HepG2 (cell line): ENCODE measurements around the gene GBE1. TPM values are rescaled to one million over a fixed set of nuclear protein-coding genes. Genes with fewer than 3 reads are reported as not detected.

Source experiments
- ATAC-seq: fragments of 200-7000 bp; cut with Tn5 transposase; 3 replicates; pipeline ENCODE4 v1.9.1; 2020; ENCODE audit warnings: mild to moderate bottlenecking, moderate library complexity
- BruUV-seq: library from RNA; stranded (reverse); fragments of 400-500 nt; replicated peaks from 2 replicates; lab custom pipeline; 2021; lab: Mats Ljungman, UMichigan
- CTCF ChIA-PET: fragments of 300-600 bp; formaldehyde crosslinking; extraction: SDS; loops from one replicate; lab custom pipeline; 2021; ENCODE audit warnings: low total read pairs, inconsistent platforms, low intra/inter-chr PET ratio; lab: Yijun Ruan, JAX
- POLR2A ChIA-PET: fragments of 350-600 bp; sonication (Branson Sonifier 250); formaldehyde crosslinking; loops from one replicate; lab custom pipeline; 2020; ENCODE audit warnings: antibody characterized with exemption, inconsistent platforms; lab: Yijun Ruan, JAX
- DNase-seq: peaks from one replicate; pipeline ENCODE4 v3.0.0-alpha.2; 2015; ENCODE audit warnings: low spot score
- FAIRE-seq: peaks from 3 replicates; lab custom pipeline; 2011; peaks lifted over from hg19 to GRCh38; lab: Jason Lieb, UNC
- H2AFZ ChIP-seq: one replicate; pipeline ENCODE4 v1.6.1; 2011; ENCODE audit warnings: low read length, inconsistent platforms
- H3K27ac ChIP-seq: fragments of 300-600 bp; 3 replicates; pipeline ENCODE4 v1.8.0; 2011; ENCODE audit warnings: mixed run types, mild to moderate bottlenecking, mixed read lengths, low read length, inconsistent platforms; ENCODE audit not compliant: insufficient read depth; ENCODE audit errors: extremely low read length
- H3K27me3 ChIP-seq, 2 experiments: fragments of 200-600 bp in 1 of 2; 2 replicates in 1 of 2; 3 replicates in 1 of 2; pipeline versions ENCODE4 v1.6.0 to v1.8.0; 2011; ENCODE audit warnings: low read length in 2 of 2, mild to moderate bottlenecking in 2 of 2, moderate library complexity in 2 of 2, inconsistent platforms in 1 of 2; ENCODE audit not compliant: insufficient read depth in 2 of 2, control insufficient read depth in 1 of 2
- H3K36me3 ChIP-seq, 2 experiments: fragments of 200-600 bp in 1 of 2; replicated peaks in 1 of 2; 2 replicates in 1 of 2; 3 replicates in 1 of 2; pipeline versions ENCODE4 v1.5.1 to v1.8.0; 2011; ENCODE audit warnings: low read length in 2 of 2, inconsistent platforms in 1 of 2; ENCODE audit not compliant: insufficient read depth in 2 of 2, control insufficient read depth in 1 of 2
- H3K4me1 ChIP-seq: 2 replicates; pipeline ENCODE4 v1.5.1; 2012; ENCODE audit warnings: low read length, inconsistent platforms; ENCODE audit not compliant: insufficient read depth
- H3K4me2 ChIP-seq: 2 replicates; pipeline ENCODE4 v1.6.0; 2011; ENCODE audit warnings: low read depth, low read length, inconsistent platforms
- H3K4me3 ChIP-seq, 3 experiments: fragments of 200-600 bp in 1 of 3; sonication (generic), shearing (Covaris generic) in 1 of 3; replicated peaks in 1 of 3; 2 replicates each; pipeline ENCODE4 v1.5.1; 2011 to 2016; ENCODE audit warnings: low read length in 3 of 3, inconsistent platforms in 2 of 3, low read depth in 2 of 3, mild to moderate bottlenecking in 2 of 3, control low read depth in 1 of 3, mixed read lengths in 1 of 3; ENCODE audit not compliant: insufficient read depth in 1 of 3
- H3K79me2 ChIP-seq: one replicate; pipeline ENCODE4 v1.6.1; 2011; ENCODE audit warnings: low read length, inconsistent platforms; ENCODE audit not compliant: insufficient read depth
- H3K9ac ChIP-seq: 2 replicates; pipeline ENCODE4 v1.6.0; 2011; ENCODE audit warnings: mild to moderate bottlenecking, low read depth, low read length, inconsistent platforms; ENCODE audit not compliant: insufficient read depth
- H3K9me3 ChIP-seq: 2 replicates; pipeline ENCODE4 v1.5.1; 2012; ENCODE audit warnings: mild to moderate bottlenecking, low read length
- H4K20me1 ChIP-seq: 2 replicates; pipeline ENCODE4 v1.6.0; 2011; ENCODE audit warnings: inconsistent platforms, mild to moderate bottlenecking, low read length, moderate library complexity; ENCODE audit not compliant: insufficient read depth
- DDIT3 ChIP-seq: sonication (generic); formaldehyde crosslinking; IDR thresholded peaks from 2 replicates; pipeline ENCODE4 v1.4.0; 2020; ENCODE audit warnings: mild to moderate bottlenecking, missing genetic modification reagents
- FLYWCH1 ChIP-seq: sonication (generic); formaldehyde crosslinking; IDR thresholded peaks from 2 replicates; pipeline ENCODE4 v1.8.1; 2023; ENCODE audit warnings: mild to moderate bottlenecking, missing genetic modification reagents
- FOXK2 ChIP-seq: fragments of 450-650 bp; IDR thresholded peaks from 2 replicates; pipeline ENCODE4 v1.6.1; 2016
- GZF1 ChIP-seq: sonication (generic); formaldehyde crosslinking; IDR thresholded peaks from 2 replicates; pipeline ENCODE4 v1.5.1; 2020; ENCODE audit warnings: mild to moderate bottlenecking, missing genetic modification reagents
- NR2F1 ChIP-seq, 2 experiments: fragments of 450-650 bp in 1 of 2; formaldehyde crosslinking in 1 of 2; IDR thresholded peaks; 2 replicates each; pipeline versions ENCODE4 v1.5.0 to v1.6.1; 2016 to 2020; ENCODE audit warnings: mild to moderate bottlenecking in 1 of 2, missing compliant biosample characterization in 1 of 2, missing genetic modification reagents in 1 of 2, moderate library complexity in 1 of 2
- RFX5 ChIP-seq: IDR thresholded peaks from 2 replicates; pipeline ENCODE4 v1.6.1; 2011; ENCODE audit warnings: low read depth, low read length, improper control_type of control experiment
- SMARCC2 ChIP-seq: fragments of 450-650 bp; IDR thresholded peaks from 2 replicates; pipeline ENCODE4 v1.6.1; 2017; ENCODE audit warnings: antibody characterized with exemption, mild to moderate bottlenecking
- ZBTB26 ChIP-seq: IDR thresholded peaks from 2 replicates; pipeline ENCODE4 v1.6.1; 2016; ENCODE audit warnings: missing compliant biosample characterization, missing genetic modification reagents, borderline replicate concordance
- ZMAT3 ChIP-seq: sonication (generic); formaldehyde crosslinking; conservative IDR thresholded peaks from 2 replicates; pipeline ENCODE4 v1.7.0; 2021; ENCODE audit warnings: missing genetic modification reagents
- WGBS: methylation state at CpG from one replicate; pipeline ENCODE4 v1.1.6; 2017; ENCODE audit warnings: low lambda C conversion rate; 5-methylcytosine and 5-hydroxymethylcytosine counted together
- in situ Hi-C: cut with HindIII; loops from 2 replicates; pipeline ENCODE4 v1.10.0; 2017; ENCODE audit warnings: low pct_unique_long_range_greater_than_20kb; ENCODE audit not compliant: extremely low pct_ligation_motif_present
- intact Hi-C: fragments of 100-400 bp; cut with micrococcal nuclease; formaldehyde crosslinking; loops from one replicate; pipeline ENCODE4 v1.10.0; 2022; ENCODE audit not compliant: unreplicated experiment
- polyA plus RNA-seq, 8 experiments: library from polyadenylated mRNA; depleted of rRNA in 3 of 8; stranded (reverse) in 7 of 8; unstranded in 1 of 8; fragments of >200 nt; fragmentation: Illumina TruSeq in 4 of 8; extraction: Trizol in 4 of 8; gene quantifications; 2 replicates each; pipeline versions ENCODE4 v1.2.1 to v1.2.3, GENCODE V29; 2011 to 2016; ENCODE audit warnings: low read depth in 4 of 8, missing spikeins in 1 of 8, mixed read lengths in 1 of 8; ENCODE audit not compliant: insufficient read depth in 1 of 8
- total RNA-seq, 5 experiments: library from RNA; depleted of rRNA; stranded (reverse); fragments of >200 nt; fragmentation: Illumina TruSeq; extraction: Trizol; gene quantifications; 2 replicates each; pipeline ENCODE4 v1.2.3, GENCODE V29; 2016; ENCODE audit warnings: low read depth in 1 of 5

GBE1 gene
- total and polyA plus RNA-seq, 2 of the 13 experiments (the other 11 are each of a cell fraction or from before 2014, with no cell fraction given), result 22.9 to 36.1 TPM

- H3K36me3 ChIP-seq, result no peaks in the 10 kb centered on the region; a peak in 1 of 5 replicates
- ChIA-PET CTCF (no interaction called here), POLR2A (no interaction called here)
- H3K9ac ChIP-seq, result no peak overlapping the region
- H3K27me3 ChIP-seq, result no peaks in the 10 kb centered on the region
- DNase-seq (no peak), ATAC-seq (no peak), FAIRE-seq (no peak)
- WGBS, result 94% methylated on average over 6 of the region's 6 CpGs
- no peak overlapping the region for H3K27ac ChIP-seq
- peaks cover 25% of the 10 kb centered on the region for H3K4me1 ChIP-seq
- intact Hi-C loops, result no loop called here
- in situ Hi-C loops, result no loop called here
- H4K20me1 ChIP-seq, result no peaks in the 10 kb centered on the region; the same call in 1 of the 2 replicates
- peaks cover 10% of the 10 kb centered on the region for H3K79me2 ChIP-seq
- H3K4me3 ChIP-seq, result no peak overlapping the region
- H3K4me2 ChIP-seq, result no peak overlapping the region
- BruUV-seq, result no TSS peak
- no peaks in the 10 kb centered on the region for H3K9me3 ChIP-seq
- no peak overlapping the region for H2AFZ ChIP-seq
- TF ChIP-seq DDIT3 (CRISPR knock-in tag), result no peak
- TF ChIP-seq ZBTB26 (CRISPR knock-in tag), result no peak
- no peak for TF ChIP-seq GZF1 (CRISPR knock-in tag)
- no peak for TF ChIP-seq SMARCC2
- TF ChIP-seq ZMAT3 (CRISPR knock-in tag), result no peak
- no peak for TF ChIP-seq FOXK2
- no peak for TF ChIP-seq NR2F1 (CRISPR knock-in tag; IDR thresholded peaks at IDR 0.05)
- no peak for TF ChIP-seq RFX5
- no peak for TF ChIP-seq FLYWCH1
Observed at GRCh38 chr3:81726735-81727134, 34.7 kb downstream of the GBE1 start.
